ENCODE data around the gene ATAD3B. TPM values are rescaled to one million over a fixed set of nuclear protein-coding genes. Genes with fewer than 3 reads are reported as not detected.
A peak's percentile ranks its signal among the peaks of the same experiment; 100 is the strongest.

Gene ATAD3B
- total RNA-seq, 1 experiment from 2014 or later: 63.6 TPM

- H3K36me3 Mint-ChIP-seq: no peaks in the 10 kb centered on the region
- ATAC-seq: no peak
- H3K4me1 Mint-ChIP-seq: peaks cover 22% of the 10 kb centered on the region
- peaks cover 6% of the 10 kb centered on the region; the same call in 1 of the 2 replicates for H3K27me3 Mint-ChIP-seq (ENCODE audit: low read depth)
- CTCF ChIA-PET: interaction anchor here (1.0 to 2.2 kb wide), 2 partner anchors 19 to 34 kb away, joined by 4 to 12 read pairs; no protein-coding TSS in a partner anchor
- POLR2A ChIA-PET: no interaction called here
- peak; percentile 16 for DNase-seq (ENCODE audit: low spot score)
- peak overlapping the region; percentile 68 for H3K4me3 Mint-ChIP-seq
- no peak overlapping the region for H3K27ac Mint-ChIP-seq
- H3K9me3 Mint-ChIP-seq: no peaks in the 10 kb centered on the region
- TF ChIP-seq AR (CRISPR knock-in tag; IDR thresholded peaks at IDR 0.05) (no peak), SMAD4 (CRISPR knock-in tag; IDR thresholded peaks at IDR 0.05) (no peak), ZNF423 (CRISPR knock-in tag; IDR thresholded peaks at IDR 0.05) (no peak), ZNF121 (CRISPR knock-in tag; IDR thresholded peaks at IDR 0.05) (no peak), TP53 (CRISPR knock-in tag; IDR thresholded peaks at IDR 0.05) (no peak), ATF6 (CRISPR knock-in tag; IDR thresholded peaks at IDR 0.05) (no peak), GRHL2 (CRISPR knock-in tag; IDR thresholded peaks at IDR 0.05; ENCODE audit: insufficient replicate concordance, severe bottlenecking) (no peak), USF2 (CRISPR knock-in tag; IDR thresholded peaks at IDR 0.05) (no peak), MYBL2 (CRISPR knock-in tag; IDR thresholded peaks at IDR 0.05) (no peak), E2F1 (CRISPR knock-in tag; IDR thresholded peaks at IDR 0.05) (no peak), NFE2L1 (CRISPR knock-in tag; IDR thresholded peaks at IDR 0.05) (no peak), USF1 (CRISPR knock-in tag; IDR thresholded peaks at IDR 0.05) (no peak), MXD4 (CRISPR knock-in tag; IDR thresholded peaks at IDR 0.05; ENCODE audit: borderline replicate concordance) (no peak), AFF4 (CRISPR knock-in tag; IDR thresholded peaks at IDR 0.05; ENCODE audit: borderline replicate concordance) (no peak), ERG (CRISPR knock-in tag; IDR thresholded peaks at IDR 0.05) (no peak), E2F5 (CRISPR knock-in tag; IDR thresholded peaks at IDR 0.05) (no peak), MLX (CRISPR knock-in tag; IDR thresholded peaks at IDR 0.05) (no peak), NFATC4 (CRISPR knock-in tag; IDR thresholded peaks at IDR 0.05) (no peak), SMAD3 (CRISPR knock-in tag; IDR thresholded peaks at IDR 0.05; ENCODE audit: borderline replicate concordance) (no peak)
Observed at GRCh38 chr1:1435911-1436629, 35.5 kb upstream of the ATAD3B start.

All from WTC11 (cell line).